ENCODE results near the gene CARHSP1.

Gene CARHSP1

GRCh38 chr16:8899709-8900317 lies 31.0 kb upstream of the CARHSP1 start:
- no peaks in the 10 kb centered on the region for H3K9me3 ChIP-seq (ENCODE audit: low read length)
- H3K9me2 ChIP-seq (ENCODE audit: low read depth, low read length): no peaks in the 10 kb centered on the region
- H3K27ac ChIP-seq (ENCODE audit: low read depth, low read length, poor library complexity, severe bottlenecking): no peak overlapping the region
- peaks cover 94% of the 10 kb centered on the region for H3K36me3 ChIP-seq (ENCODE audit: insufficient read depth, low read length)
- H2AFZ ChIP-seq (ENCODE audit: low read length): no peak overlapping the region
- no peaks in the 10 kb centered on the region for H3K27me3 ChIP-seq (ENCODE audit: insufficient read depth, low read length)
- no peaks in the 10 kb centered on the region; the same call in 1 of the 2 replicates for H3F3A ChIP-seq (ENCODE audit: insufficient read depth, low read length)
- no peak overlapping the region for H3K9ac ChIP-seq (ENCODE audit: low read length)
- H3K4me3 ChIP-seq (ENCODE audit: low read depth, low read length, poor library complexity, severe bottlenecking): no peak overlapping the region
- peaks cover 6% of the 10 kb centered on the region for H3K4me1 ChIP-seq (ENCODE audit: insufficient read depth, low read length, severe bottlenecking)
- TF ChIP-seq CTCF (IDR thresholded peaks at IDR 0.05; ENCODE audit: low read length) (peak; percentile 24; the same call in 1 of the 2 replicates), EZH2 (IDR thresholded peaks at IDR 0.05; ENCODE audit: borderline replicate concordance, low read length) (no peak)
- H3K79me2 ChIP-seq (ENCODE audit: insufficient read depth, low read length): no peaks in the 10 kb centered on the region
- no peaks in the 10 kb centered on the region for H4K20me1 ChIP-seq (ENCODE audit: insufficient read depth, low read length)
- no peak overlapping the region for H3K4me2 ChIP-seq (ENCODE audit: low read length)

- no peaks in the 10 kb centered on the region for H3K79me2 ChIP-seq (ENCODE audit: insufficient read depth, low read length)
- no peaks in the 10 kb centered on the region for H4K20me1 ChIP-seq (ENCODE audit: insufficient read depth, low read length)
- H3K27ac ChIP-seq (ENCODE audit: low read depth, low read length, poor library complexity, severe bottlenecking): no peak overlapping the region
- TF ChIP-seq EZH2 (IDR thresholded peaks at IDR 0.05; ENCODE audit: borderline replicate concordance, low read length): no peak
- TF ChIP-seq CTCF (IDR thresholded peaks at IDR 0.05; ENCODE audit: low read length): no peak
- H3F3A ChIP-seq (ENCODE audit: insufficient read depth, low read length): no peaks in the 10 kb centered on the region; the same call in 1 of the 2 replicates
- H2AFZ ChIP-seq (ENCODE audit: low read length): no peak overlapping the region
- H3K9ac ChIP-seq (ENCODE audit: low read length): no peak overlapping the region
- H3K9me3 ChIP-seq (ENCODE audit: low read length): no peaks in the 10 kb centered on the region
- H3K4me3 ChIP-seq (ENCODE audit: low read depth, low read length, poor library complexity, severe bottlenecking): no peak overlapping the region
- peaks cover 97% of the 10 kb centered on the region for H3K36me3 ChIP-seq (ENCODE audit: insufficient read depth, low read length)
- peaks cover 16% of the 10 kb centered on the region for H3K4me1 ChIP-seq (ENCODE audit: insufficient read depth, low read length, severe bottlenecking)
- H3K27me3 ChIP-seq (ENCODE audit: insufficient read depth, low read length): no peaks in the 10 kb centered on the region
- no peak overlapping the region for H3K4me2 ChIP-seq (ENCODE audit: low read length)
- H3K9me2 ChIP-seq (ENCODE audit: low read depth, low read length): no peaks in the 10 kb centered on the region
Observed at GRCh38 chr16:8898660-8899318, 30.0 kb upstream of the CARHSP1 start.

GRCh38 chr16:8894736-8895334 lies 26.0 kb upstream of the CARHSP1 start:
- Histone ChIP-seq H3K9me2 (ENCODE audit: low read depth, low read length) (no peaks in the 10 kb centered on the region), H3K4me3 (ENCODE audit: low read depth, low read length, poor library complexity, severe bottlenecking) (no peak overlapping the region), H3F3A (ENCODE audit: insufficient read depth, low read length) (peaks cover 15% of the 10 kb centered on the region), H3K4me2 (ENCODE audit: low read length) (no peak overlapping the region), H3K27ac (ENCODE audit: low read depth, low read length, poor library complexity, severe bottlenecking) (peak overlapping the region; percentile 96), H4K20me1 (ENCODE audit: insufficient read depth, low read length) (no peaks in the 10 kb centered on the region), H3K36me3 (ENCODE audit: insufficient read depth, low read length) (peaks cover 98% of the 10 kb centered on the region), H3K27me3 (ENCODE audit: insufficient read depth, low read length) (no peaks in the 10 kb centered on the region), H3K4me1 (ENCODE audit: insufficient read depth, low read length, severe bottlenecking) (peaks cover 55% of the 10 kb centered on the region), H3K9me3 (ENCODE audit: low read length) (no peaks in the 10 kb centered on the region), H3K79me2 (ENCODE audit: insufficient read depth, low read length) (no peaks in the 10 kb centered on the region), H3K9ac (ENCODE audit: low read length) (no peak overlapping the region), H2AFZ (ENCODE audit: low read length) (no peak overlapping the region)
- TF ChIP-seq EZH2 (IDR thresholded peaks at IDR 0.05; ENCODE audit: borderline replicate concordance, low read length) (no peak), CTCF (IDR thresholded peaks at IDR 0.05; ENCODE audit: low read length) (no peak)

Measured in OCI-LY1 (cell line).